GM21825 (cell line): Measurements from ENCODE around the gene USP15.
"Not testable (repeated sequence)": the region's sequence is repeated elsewhere in the genome, so short reads cannot be mapped to it uniquely, and the experiment has no call there.

Experiments used
- ATAC-seq: cut with Tn5 transposase; IDR thresholded peaks from one replicate; pipeline ENCODE4 v1.9.1; 2021; ENCODE audit warnings: mild to moderate bottlenecking, moderate library complexity; ENCODE audit not compliant: unreplicated experiment

Gene USP15

GRCh38 chr12:62436164-62436503 lies 175.9 kb downstream of the USP15 start:
- no peak for ATAC-seq

DNA sequence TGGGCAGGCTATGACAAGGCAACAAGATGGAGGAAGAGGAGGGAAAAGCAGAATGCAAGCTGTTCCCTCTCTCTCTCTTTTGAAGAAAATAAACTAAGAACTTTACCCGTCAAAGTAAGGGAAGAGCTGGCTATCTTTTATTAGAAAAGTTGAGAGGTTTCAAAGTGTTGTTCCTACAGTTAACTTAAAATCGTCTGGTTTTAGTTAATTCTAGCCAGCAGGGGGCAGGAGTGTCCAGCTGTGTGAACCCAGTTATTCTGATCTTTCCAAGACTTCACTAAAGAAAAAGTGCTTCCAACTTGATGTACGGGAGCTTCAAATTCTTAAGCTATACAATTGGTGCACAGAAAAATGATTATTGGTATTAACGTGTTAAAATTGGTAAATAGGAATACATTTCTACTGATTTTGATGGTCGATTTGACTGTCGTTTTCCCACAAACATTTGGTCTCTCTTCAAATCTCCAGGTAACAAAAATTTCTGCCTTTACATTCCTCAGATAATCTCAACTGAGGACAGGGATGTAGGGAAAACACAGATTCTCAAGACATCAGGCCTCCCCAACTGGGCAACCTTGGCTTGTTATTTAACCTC lies 178.0 kb downstream of the USP15 start:
- no peak for ATAC-seq

GRCh38 chr12:62446754-62447452 lies 186.7 kb downstream of the USP15 start:
- no peak for ATAC-seq

DNA sequence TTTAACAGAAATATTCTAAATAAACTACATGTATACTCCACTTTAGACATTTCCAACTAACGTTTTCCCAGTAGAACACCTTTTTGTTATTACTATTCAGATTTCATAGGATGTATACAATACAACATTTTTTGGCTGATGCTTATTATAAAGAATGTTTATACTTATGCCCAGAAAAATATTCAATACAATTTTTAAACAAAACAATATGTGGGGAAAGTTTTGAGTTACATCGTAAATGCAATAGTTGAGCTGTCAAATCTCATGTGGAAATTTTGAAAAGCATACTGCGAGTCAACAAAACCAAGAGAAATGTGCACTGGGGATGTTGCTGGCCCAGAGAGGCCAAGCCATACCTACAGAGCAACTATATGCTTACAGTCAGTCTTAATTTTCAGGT lies 188.2 kb downstream of the USP15 start:
- no peak for ATAC-seq

DNA sequence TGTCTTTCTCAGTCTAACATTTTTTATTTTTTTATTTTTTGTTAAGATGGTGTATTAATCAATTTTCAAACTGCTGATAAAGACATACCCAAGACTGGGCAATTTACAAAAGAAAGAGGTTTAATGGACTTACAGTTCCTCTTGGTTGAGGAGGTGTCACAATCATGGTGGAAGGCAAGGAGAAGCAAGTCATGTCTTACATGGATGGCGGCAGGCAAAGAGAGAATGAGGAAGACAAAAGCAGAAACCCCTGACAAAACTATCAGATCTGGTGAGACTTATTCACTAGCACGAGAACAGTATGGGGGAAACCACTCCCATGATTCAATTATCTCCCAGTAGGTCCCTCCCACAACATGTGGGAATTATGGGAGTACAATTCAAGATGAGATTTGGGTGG lies 195.2 kb downstream of the USP15 start:
- not testable (repeated sequence) for ATAC-seq

GRCh38 chr12:62458626-62459025 lies 198.4 kb downstream of the USP15 start:
- ATAC-seq, result no peak

- ATAC-seq, result no peak
Measured at GRCh38 chr12:62459976-62460375, 199.8 kb downstream of the USP15 start.

GRCh38 chr12:62461171-62461837 lies 201.1 kb downstream of the USP15 start:
- not testable (repeated sequence) for ATAC-seq

DNA sequence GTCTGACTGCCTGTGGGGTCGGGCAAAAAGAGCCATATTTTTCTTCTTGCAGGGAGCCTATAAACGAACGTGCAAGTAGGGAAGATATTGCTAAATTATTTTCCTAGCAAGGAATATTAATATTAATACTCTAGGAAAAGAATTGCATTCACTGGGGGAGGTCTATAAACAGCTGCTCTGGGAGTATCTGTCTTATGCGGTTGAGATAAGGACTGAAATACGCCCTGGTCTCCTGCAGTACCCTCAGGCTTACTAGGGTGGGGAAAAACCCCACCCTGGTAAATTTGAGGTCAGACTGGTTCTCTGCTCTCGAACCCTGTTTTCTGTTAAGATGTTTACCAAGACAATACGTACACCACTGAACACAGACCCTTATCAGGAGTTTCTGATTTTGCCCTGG lies 203.0 kb downstream of the USP15 start:
- ATAC-seq, result not testable (repeated sequence)
